ENCODE results near the gene ORM2. TPM values are rescaled to one million over a fixed set of nuclear protein-coding genes. Genes with fewer than 3 reads are reported as not detected.

Gene ORM2
- total and polyA plus RNA-seq, 9 of the 15 experiments (the other 6 are each of a cell fraction or from before 2014, with no cell fraction given): 0.98 TPM; not detected in 8

GRCh38 chr9:114285166-114285867, 44.4 kb upstream of the ORM2 start (continued):
- TF ChIP-seq TCF7 (IDR thresholded peaks at IDR 0.05; ENCODE audit: borderline replicate concordance): no peak
- TF ChIP-seq, protein P1, sequence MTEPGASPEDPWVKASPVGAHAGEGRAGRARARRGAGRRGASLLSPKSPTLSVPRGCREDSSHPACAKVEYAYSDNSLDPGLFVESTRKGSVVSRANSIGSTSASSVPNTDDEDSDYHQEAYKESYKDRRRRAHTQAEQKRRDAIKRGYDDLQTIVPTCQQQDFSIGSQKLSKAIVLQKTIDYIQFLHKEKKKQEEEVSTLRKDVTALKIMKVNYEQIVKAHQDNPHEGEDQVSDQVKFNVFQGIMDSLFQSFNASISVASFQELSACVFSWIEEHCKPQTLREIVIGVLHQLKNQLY (CRISPR knock-in tag; conservative IDR thresholded peaks at IDR 0.05): no peak
- no peak for TF ChIP-seq HDAC1 (IDR thresholded peaks at IDR 0.05)
- TF ChIP-seq NONO (IDR thresholded peaks at IDR 0.05; ENCODE audit: low read depth in 2 of 2, low read length in 1 of 2): no peak
- no peak for TF ChIP-seq RBM17 (IDR thresholded peaks at IDR 0.05; ENCODE audit: borderline replicate concordance, low read depth, low read length)
- TF ChIP-seq RBM22 (IDR thresholded peaks at IDR 0.05; ENCODE audit: low read depth, low read length, poor library complexity, severe bottlenecking): no peak
- TF ChIP-seq RUNX1 (IDR thresholded peaks at IDR 0.05; ENCODE audit: low read depth): no peak
- no peak for TF ChIP-seq ARNT (IDR thresholded peaks at IDR 0.05)
- TF ChIP-seq MAZ (CRISPR knock-in tag; conservative IDR thresholded peaks at IDR 0.05 in 1 of 2, IDR thresholded peaks at IDR 0.05 in 1 of 2): no peak
- no peak for TF ChIP-seq GABPB1 (CRISPR knock-in tag; IDR thresholded peaks at IDR 0.05)
- TF ChIP-seq FIP1L1 (IDR thresholded peaks at IDR 0.05; ENCODE audit: low read depth, low read length, poor library complexity, severe bottlenecking): no peak
- TF ChIP-seq RBM25 (IDR thresholded peaks at IDR 0.05; ENCODE audit: low read depth, low read length, severe bottlenecking): no peak
- no peak for TF ChIP-seq ZNF717 (CRISPR knock-in tag; IDR thresholded peaks at IDR 0.05)
- peak; percentile 96 for TF ChIP-seq ZNF316 (IDR thresholded peaks at IDR 0.05)
- TF ChIP-seq MAFK (IDR thresholded peaks at IDR 0.05; ENCODE audit: low read length): peak; percentile 88
- no peak for TF ChIP-seq SIN3A (IDR thresholded peaks at IDR 0.05; ENCODE audit: borderline replicate concordance in 2 of 2, control insufficient read depth in 1 of 2, low read depth in 2 of 2, low read length in 2 of 2)
- TF ChIP-seq WHSC1 (IDR thresholded peaks at IDR 0.05; ENCODE audit: low read length): no peak
- no peak for TF ChIP-seq MTF1 (CRISPR knock-in tag; IDR thresholded peaks at IDR 0.05; ENCODE audit: borderline replicate concordance)
- TF ChIP-seq ETS2 (tag; IDR thresholded peaks at IDR 0.05; ENCODE audit: borderline replicate concordance, poor library complexity, severe bottlenecking): no peak
- no peak for TF ChIP-seq ZNF134 (CRISPR knock-in tag; conservative IDR thresholded peaks at IDR 0.05)
- no peak for TF ChIP-seq ARID2 (IDR thresholded peaks at IDR 0.05)
- peak; percentile 90 for TF ChIP-seq MAFG (tag; conservative IDR thresholded peaks at IDR 0.05)
- TF ChIP-seq ZFP1 (CRISPR knock-in tag; IDR thresholded peaks at IDR 0.05): no peak

All from K562 (cell line).